Anterior cingulate cortex (tissue), 58 donors: ENCODE measurements around the gene POLE.

Source experiments
- DNase-seq, 58 donors: peaks; one replicate each; lab custom pipeline; 2025; lab: John Stamatoyannopoulos, UW

The POLE gene

GRCh38 chr12:132583411-132583710 is 103.8 kb downstream of the POLE start:
- no peak for DNase-seq

- DNase-seq: no peak
Observed at GRCh38 chr12:132582582-132583410, 104.3 kb downstream of the POLE start.

- no peak for DNase-seq
Observed at GRCh38 chr12:132582058-132582420, 105.1 kb downstream of the POLE start.

- DNase-seq: no peak
Observed at GRCh38 chr12:132581348-132582057, 105.6 kb downstream of the POLE start.

- DNase-seq: no peak
Observed at GRCh38 chr12:132580701-132581292, 106.3 kb downstream of the POLE start.

- DNase-seq: no peak
Observed at GRCh38 chr12:132579744-132580143, 107.4 kb downstream of the POLE start.

- DNase-seq: no peak
Observed at GRCh38 chr12:132578826-132579225, 108.3 kb downstream of the POLE start.

- no peak for DNase-seq
Observed at GRCh38 chr12:132578118-132578517, 109.0 kb downstream of the POLE start.

GRCh38 chr12:132577191-132577920 is 109.8 kb downstream of the POLE start:
- DNase-seq: no peak

GRCh38 chr12:132576701-132577100 is 110.4 kb downstream of the POLE start:
- no peak for DNase-seq

GRCh38 chr12:132575661-132576060 is 111.5 kb downstream of the POLE start:
- DNase-seq: no peak

- no peak for DNase-seq
Observed at GRCh38 chr12:132574271-132574996, 112.7 kb downstream of the POLE start.
